ENCODE measurements around the gene LGMN. TPM values are rescaled to one million over a fixed set of nuclear protein-coding genes. Genes with fewer than 3 reads are reported as not detected.

The LGMN gene
- total and polyA plus RNA-seq, 4 donors = 56.2 to 192 (median 62.4) TPM

GRCh38 chr14:92679246-92679645, 69.2 kb downstream of the LGMN start (continued):
- TF ChIP-seq JUND (IDR thresholded peaks at IDR 0.05) (no peak), FOXA1 (IDR thresholded peaks at IDR 0.05) (no peak)

DNA sequence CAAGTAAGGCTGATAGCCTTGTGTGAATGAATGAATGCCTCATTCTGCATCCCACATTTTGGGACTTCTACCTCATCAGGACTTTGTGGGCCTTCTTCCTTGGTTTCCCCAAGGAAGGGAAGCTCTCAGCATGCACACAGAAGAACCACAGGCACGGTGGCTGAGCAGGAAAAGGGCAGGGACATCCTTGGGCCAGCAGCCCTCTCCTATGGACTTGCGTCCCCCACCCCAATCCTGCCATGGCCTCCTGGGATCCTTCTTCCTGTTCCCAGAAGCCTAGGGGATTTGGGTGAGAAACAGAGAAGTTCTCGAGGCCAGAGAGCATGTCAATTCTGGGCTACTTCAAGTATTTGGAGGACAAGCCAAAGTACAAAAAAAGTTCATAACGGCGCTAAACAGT, 69.7 kb downstream of the LGMN start:
- no peak for DNase-seq (ENCODE audit: low spot score)
- no peaks in the 10 kb centered on the region for H3K27me3 ChIP-seq (ENCODE audit: control insufficient read depth in 4 of 4, insufficient read depth in 4 of 4, low read length in 3 of 4)
- no peak overlapping the region for H3K4me3 ChIP-seq (ENCODE audit: low read depth in 1 of 3, low read length in 3 of 3)
- no peak overlapping the region for H3K27ac ChIP-seq (ENCODE audit: low read depth in 1 of 2, low read length in 2 of 2)
- H3K36me3 ChIP-seq (ENCODE audit: control insufficient read depth in 4 of 4, insufficient read depth in 3 of 4, low read depth in 1 of 4, low read length in 3 of 4) = peaks cover 10 to 52% (median 19%) of the 10 kb centered on the region in 4 donors
- no peaks in the 10 kb centered on the region for H3K9me3 ChIP-seq (ENCODE audit: control insufficient read depth in 4 of 4, low read length in 3 of 4)
- H3K9ac ChIP-seq (ENCODE audit: low read depth in 1 of 2, low read length in 2 of 2) = no peak overlapping the region
- H3K4me1 ChIP-seq (ENCODE audit: control insufficient read depth in 4 of 4, insufficient read depth in 4 of 4, low read length in 3 of 4) = no peaks in the 10 kb centered on the region
- WGBS = 90% methylated on average over 5 of the region's 5 CpGs
- no peak for TF ChIP-seq HNF4A (conservative IDR thresholded peaks at IDR 0.05)

DNA sequence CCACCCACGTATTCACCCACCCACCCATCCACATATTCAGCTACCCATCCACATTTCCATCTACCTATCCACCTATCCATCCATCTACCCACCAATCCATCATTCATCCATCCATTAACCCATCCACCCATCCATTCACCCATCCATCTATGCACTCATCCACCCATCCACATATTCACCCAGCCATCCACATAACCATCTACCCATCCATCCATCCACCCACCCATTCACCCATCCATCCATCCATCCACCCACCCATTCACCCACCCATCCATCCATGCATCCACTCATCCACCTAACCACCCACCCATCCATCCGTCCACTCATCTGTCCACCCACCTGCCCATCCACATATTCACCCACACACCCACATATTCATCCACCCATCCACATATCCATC, 70.5 kb downstream of the LGMN start:
- Histone ChIP-seq H3K36me3 (ENCODE audit: control insufficient read depth in 4 of 4, insufficient read depth in 3 of 4, low read depth in 1 of 4, low read length in 3 of 4) (peaks cover 10 to 52% (median 20%) of the 10 kb centered on the region in 4 donors), H3K9ac (ENCODE audit: low read depth in 1 of 2, low read length in 2 of 2) (no peak overlapping the region), H3K4me1 (ENCODE audit: control insufficient read depth in 4 of 4, insufficient read depth in 4 of 4, low read length in 3 of 4) (no peaks in the 10 kb centered on the region), H3K27me3 (ENCODE audit: control insufficient read depth in 4 of 4, insufficient read depth in 4 of 4, low read length in 3 of 4) (no peaks in the 10 kb centered on the region), H3K4me3 (ENCODE audit: low read depth in 1 of 3, low read length in 3 of 3) (no peak overlapping the region), H3K9me3 (ENCODE audit: control insufficient read depth in 4 of 4, low read length in 3 of 4) (no peaks in the 10 kb centered on the region), H3K27ac (ENCODE audit: low read depth in 1 of 2, low read length in 2 of 2) (no peak overlapping the region)
- TF ChIP-seq FOXA1 (IDR thresholded peaks at IDR 0.05) (no peak), TAF1 (conservative IDR thresholded peaks at IDR 0.05) (no peak), REST (IDR thresholded peaks at IDR 0.05) (no peak), RAD21 (IDR thresholded peaks at IDR 0.05) (no peak), FOXA2 (IDR thresholded peaks at IDR 0.05) (no peak), GABPA (IDR thresholded peaks at IDR 0.05 in 1 of 2, conservative IDR thresholded peaks at IDR 0.05 in 1 of 2) (no peak), RXRA (IDR thresholded peaks at IDR 0.05) (no peak), HNF4G (IDR thresholded peaks at IDR 0.05) (no peak), NR2F2 (IDR thresholded peaks at IDR 0.05) (no peak), MAX (IDR thresholded peaks at IDR 0.05) (no peak)
- TF ChIP-seq, protein P1, sequence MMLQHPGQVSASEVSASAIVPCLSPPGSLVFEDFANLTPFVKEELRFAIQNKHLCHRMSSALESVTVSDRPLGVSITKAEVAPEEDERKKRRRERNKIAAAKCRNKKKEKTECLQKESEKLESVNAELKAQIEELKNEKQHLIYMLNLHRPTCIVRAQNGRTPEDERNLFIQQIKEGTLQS (IDR thresholded peaks at IDR 0.05) = no peak
- TF ChIP-seq, protein P2, sequence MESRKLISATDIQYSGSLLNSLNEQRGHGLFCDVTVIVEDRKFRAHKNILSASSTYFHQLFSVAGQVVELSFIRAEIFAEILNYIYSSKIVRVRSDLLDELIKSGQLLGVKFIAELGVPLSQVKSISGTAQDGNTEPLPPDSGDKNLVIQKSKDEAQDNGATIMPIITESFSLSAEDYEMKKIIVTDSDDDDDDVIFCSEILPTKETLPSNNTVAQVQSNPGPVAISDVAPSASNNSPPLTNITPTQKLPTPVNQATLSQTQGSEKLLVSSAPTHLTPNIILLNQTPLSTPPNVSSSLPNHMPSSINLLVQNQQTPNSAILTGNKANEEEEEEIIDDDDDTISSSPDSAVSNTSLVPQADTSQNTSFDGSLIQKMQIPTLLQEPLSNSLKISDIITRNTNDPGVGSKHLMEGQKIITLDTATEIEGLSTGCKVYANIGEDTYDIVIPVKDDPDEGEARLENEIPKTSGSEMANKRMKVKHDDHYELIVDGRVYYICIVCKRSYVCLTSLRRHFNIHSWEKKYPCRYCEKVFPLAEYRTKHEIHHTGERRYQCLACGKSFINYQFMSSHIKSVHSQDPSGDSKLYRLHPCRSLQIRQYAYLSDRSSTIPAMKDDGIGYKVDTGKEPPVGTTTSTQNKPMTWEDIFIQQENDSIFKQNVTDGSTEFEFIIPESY (IDR thresholded peaks at IDR 0.05) = no peak
- no peak for DNase-seq (ENCODE audit: low spot score)
- WGBS = 98% methylated on average over 2 of the region's 2 CpGs
